GM21447 (cell line): ENCODE data around the gene DHRS4.
A peak's percentile ranks its signal among the peaks of the same experiment; 100 is the strongest.

Experiments used
- ATAC-seq: cut with Tn5 transposase; IDR thresholded peaks from one replicate; pipeline ENCODE4 v1.9.1; 2021; ENCODE audit not compliant: unreplicated experiment

Gene DHRS4

DNA sequence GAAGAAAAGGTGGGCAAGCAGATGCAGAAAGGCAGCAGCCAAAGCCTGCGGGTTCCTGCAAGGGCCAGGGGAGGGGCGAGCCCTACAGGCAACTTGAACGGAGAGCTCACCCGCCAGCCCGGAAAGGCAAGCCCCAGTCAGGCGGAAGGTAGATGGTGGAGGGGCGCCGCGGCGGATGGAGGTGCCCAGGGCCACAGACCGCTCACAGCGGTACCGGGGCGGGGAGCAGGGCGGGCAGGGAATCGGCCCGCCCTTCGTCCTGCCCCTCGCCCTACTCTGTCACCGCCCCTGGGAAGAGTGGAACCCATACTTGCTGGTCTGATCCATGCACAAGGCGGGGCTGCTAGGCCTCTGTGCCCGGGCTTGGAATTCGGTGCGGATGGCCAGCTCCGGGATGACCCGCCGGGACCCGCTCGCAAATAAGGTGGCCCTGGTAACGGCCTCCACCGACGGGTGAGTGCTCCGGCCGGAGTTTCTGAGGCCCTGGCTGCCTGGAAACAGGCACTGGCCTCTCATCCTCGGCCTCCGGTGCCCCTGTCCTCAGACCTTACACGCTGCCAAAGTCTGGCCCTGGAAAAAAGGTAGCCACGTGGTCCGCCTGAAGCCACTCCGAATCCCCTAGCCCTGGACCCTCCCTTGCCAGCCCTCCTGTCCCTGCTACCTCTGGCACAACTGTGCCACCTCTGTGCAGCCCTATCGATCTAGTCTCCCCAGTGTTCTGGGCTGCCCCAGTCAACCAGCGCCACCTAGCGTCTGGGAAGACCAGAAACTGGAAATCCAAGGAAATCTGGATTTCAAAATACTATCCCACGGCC, at the start of gene DHRS4:
Gene DHRS4 (plus strand): TSS at position 307 of the 815 bp plus-strand sequence. CDS start 19 bp downstream, at position 326.
- ATAC-seq: peak; percentile 93

DNA sequence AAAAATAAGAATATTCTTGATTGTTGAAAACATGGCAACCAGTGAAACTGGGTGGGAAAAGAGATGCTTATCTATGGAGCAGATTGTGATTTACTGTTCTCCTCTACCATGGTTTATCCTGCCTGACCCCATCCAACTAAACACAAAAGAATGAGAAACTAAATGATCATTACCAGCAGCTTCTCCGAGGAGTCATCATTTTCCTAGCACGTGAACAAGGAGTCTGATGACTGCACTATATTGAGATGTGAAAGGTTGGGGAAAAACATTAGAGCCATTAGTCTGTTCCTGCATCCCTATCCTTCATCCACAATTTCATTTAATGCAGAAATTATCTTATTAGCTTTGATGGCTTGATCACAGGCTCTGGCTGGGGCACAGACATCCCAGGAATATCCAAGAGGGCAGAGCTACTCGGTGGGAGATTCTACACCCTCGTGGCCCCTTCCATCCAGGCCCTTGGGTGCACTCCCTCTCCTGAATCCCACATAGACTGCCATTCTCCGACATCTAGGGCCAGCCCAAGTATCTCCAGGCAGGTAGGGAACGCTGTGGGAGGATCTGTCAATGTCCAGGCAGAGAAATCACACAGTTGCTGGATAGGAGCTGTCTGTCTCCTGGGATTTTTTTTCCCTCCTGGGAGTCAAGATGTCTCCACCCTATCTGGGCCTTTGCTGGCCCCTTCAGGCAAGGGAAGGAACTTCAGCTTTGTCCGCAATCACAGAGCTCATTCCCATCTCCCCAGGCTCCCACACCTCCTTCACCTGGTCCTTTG, 43.3 kb upstream of the DHRS4 start:
- ATAC-seq: no peak

DNA sequence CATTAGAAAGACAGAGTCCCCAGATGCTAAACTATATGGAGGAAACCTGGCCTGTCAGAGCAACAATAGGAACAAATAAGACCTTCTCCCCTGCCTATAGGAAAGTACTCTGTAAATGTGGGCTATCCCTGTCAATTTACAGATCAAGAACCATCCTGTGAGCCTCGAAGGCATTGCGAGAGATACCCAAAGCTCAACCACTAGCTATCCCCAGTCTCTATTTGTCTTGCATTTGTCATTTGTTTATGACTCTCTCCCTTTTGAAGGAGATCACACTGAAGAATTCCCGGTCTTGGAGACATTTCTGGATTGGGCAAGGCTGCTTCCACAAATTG, 42.7 kb upstream of the DHRS4 start:
- no peak for ATAC-seq

DNA sequence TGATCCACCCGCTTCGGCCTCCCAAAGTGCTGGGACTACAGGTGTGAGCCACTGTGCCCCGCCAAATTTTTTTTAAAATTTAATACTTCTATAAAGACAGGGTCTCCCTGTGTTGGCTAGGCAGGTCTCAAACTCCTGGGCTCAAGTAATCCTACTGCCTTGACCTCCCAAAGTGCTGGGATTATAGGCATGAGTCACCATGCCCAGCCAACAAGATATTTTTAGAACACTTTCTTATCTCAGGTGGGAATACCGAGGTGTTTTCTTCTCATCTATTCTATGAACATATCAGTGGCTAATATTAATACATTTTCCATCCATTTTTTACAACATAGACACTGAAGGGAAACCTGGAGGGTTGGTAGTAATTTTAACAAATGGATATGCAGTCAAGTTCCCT, 38.0 kb upstream of the DHRS4 start:
- ATAC-seq: no peak

DNA sequence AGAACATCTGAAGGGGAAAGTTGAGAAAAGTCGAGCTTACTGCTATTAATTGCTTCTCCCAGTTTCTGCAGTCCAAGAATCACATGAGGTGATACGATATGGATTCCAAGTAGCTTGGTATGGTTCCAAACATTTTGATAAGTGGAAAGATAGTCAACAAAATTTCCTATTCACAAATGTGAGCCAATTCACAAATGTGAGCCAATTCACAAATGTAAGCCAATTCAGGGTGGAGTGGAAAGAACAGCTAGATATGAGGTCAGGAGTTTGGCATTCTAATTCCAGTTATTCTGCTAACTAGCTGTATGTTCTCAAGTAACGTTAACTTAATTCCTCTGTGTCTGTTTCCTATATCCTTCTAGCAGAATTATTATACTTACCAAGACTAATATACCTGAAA, 37.6 kb upstream of the DHRS4 start:
- no peak for ATAC-seq

- no peak for ATAC-seq
Measured at GRCh38 chr14:23916446-23916845, 37.1 kb upstream of the DHRS4 start.

- ATAC-seq: no peak
Measured at GRCh38 chr14:23922545-23922944, 31.0 kb upstream of the DHRS4 start.

GRCh38 chr14:23925523-23926075, 28.0 kb upstream of the DHRS4 start:
- no peak for ATAC-seq

DNA sequence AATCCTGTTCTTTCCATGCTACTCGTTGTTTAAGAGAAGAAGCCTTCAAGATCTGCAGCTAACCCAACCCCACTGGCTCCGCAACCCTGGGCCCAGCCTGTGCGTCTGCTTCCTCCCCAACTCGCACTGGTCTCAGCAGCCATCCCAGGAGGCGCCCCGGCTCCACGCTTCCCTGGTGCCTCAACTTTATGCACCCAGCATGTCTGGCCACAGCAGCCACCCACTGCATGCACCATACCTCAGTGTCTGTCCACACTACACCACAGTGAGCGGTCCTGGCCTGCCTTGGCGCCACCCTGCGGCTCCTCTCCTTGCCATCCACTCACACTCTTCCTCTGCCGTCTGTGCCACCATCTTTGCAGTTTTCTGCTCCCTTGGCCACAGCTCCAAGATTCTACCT, 27.0 kb upstream of the DHRS4 start:
- ATAC-seq: no peak

DNA sequence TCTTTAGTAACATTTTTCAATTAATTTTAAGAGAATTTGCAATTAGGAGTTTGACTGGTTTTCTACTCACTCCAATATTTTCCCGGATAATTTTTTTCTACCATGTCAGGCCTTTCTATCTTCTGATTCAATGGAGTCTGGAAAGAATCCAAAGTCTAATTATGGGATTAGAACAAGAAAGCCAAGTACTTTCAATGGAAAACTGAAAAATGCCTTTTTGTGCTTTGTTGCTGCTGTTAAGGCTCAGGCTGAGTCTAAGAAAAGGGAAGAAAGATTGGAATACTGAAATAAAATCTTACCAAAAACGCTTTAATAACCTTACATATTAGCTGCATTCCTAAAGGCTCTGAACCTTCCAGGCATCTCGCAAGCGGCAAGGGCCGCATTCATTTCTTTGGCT, 24.4 kb upstream of the DHRS4 start:
- ATAC-seq: no peak

DNA sequence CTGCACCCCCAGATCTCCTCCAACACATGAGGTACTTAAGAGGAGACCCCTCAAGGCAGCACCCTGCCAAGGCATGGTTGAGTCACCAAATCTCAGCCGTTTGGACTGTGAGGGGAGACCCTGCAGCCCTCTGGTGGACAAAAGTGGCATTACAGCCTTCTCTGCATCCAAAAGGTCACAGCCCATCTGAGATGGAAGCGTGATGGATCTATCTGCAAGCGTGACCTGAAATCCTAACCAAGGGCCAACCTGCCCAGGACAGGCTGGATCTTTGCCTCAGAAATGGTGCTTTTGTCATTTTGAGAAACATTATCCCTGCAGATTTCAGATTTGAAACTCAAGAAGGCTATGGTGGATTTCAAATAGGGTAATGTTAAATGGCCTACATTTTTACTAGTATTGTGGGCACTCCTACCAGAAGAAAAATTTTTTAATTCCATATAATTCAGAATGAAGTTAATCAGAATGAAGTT, 23.7 kb upstream of the DHRS4 start:
- ATAC-seq: no peak

DNA sequence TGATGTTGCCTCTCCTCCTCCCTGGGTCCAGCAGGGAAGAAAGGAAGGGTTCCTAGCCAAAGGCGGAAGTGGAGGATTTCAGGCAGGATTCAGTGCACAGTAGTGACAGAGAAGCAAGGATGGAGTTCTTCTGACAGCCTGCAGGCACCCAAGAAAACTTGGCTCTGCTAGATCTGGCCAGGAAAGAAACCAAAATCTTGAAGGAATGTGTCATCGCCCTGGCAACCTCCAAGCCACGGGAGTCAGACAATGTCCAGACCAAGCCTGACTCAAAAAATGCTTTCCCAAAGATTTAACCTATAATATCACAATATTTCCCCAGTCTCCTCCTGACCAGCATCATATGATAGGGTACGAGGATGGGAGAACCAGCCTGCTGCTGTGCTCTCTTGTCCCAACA, 22.8 kb upstream of the DHRS4 start:
- no peak for ATAC-seq

- ATAC-seq: no peak
Measured at GRCh38 chr14:23931721-23932289, 21.8 kb upstream of the DHRS4 start.

DNA sequence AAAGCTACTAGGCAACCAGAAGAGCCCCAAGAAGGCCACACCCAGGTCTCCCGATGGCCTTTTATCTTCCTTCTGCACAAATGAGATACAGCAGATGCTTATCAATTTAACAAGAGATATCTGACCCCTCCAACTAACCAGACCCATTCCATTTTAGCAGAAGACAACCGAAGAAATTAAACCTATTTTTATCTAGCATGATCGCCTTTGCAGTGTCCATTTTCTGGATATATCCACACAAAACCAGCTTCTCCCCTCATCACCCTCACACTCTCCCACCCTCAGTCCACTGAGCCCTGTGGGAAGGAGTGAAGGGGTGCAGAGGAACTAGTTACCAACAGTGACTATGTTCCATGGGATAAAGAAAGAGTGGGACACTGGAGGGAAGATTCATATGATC, 20.9 kb upstream of the DHRS4 start:
- no peak for ATAC-seq

DNA sequence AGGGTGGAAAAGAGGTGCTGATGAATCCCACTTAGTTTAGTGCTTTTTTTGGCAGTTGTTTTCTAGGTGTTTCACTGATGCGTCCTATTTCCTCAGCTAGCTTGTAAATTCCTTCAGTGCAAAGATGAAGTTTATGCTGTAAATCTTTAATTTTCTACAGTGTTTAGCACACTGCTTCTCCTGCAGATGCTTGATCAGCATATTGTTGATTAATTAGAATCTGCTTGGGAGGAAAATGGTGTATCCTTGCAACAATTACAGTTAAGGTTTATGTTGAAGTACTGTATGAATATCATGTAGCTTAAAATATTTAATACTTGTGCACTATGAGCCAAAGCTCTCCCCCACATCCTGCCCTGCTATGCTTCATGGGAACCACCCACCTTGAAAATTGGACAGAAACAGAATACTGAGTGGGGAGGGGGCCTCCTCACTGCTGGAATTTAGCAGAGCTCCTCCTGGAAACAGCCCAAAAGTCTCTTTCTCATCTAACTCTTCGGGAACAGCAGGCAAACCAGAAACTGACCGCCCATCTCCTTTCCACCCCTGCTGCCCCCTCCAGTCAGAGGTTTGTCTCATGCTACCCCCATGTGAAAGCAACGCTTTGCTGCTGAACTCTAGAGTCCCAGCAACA, 20.3 kb upstream of the DHRS4 start:
- ATAC-seq: no peak

DNA sequence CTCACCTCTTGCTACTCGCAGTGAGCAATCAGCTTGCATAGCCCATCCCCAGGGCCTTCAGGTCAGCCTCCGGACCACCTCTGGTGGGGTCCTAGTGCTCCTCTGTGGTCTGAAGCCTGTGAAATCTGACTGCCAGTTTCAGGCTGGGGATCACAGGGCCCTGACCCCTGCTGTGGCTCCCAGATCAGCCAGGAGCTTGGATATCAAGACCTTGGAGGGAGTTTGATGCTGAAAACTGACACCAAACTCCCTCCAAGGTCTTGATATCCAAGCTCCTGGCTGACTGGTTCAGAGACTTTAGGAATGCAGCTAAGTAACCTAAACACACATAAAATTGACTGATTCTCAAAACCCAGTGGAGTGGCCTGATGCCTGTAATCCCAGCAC, 19.8 kb upstream of the DHRS4 start:
- no peak for ATAC-seq

- no peak for ATAC-seq
Measured at GRCh38 chr14:23935158-23935557, 18.4 kb upstream of the DHRS4 start.

DNA sequence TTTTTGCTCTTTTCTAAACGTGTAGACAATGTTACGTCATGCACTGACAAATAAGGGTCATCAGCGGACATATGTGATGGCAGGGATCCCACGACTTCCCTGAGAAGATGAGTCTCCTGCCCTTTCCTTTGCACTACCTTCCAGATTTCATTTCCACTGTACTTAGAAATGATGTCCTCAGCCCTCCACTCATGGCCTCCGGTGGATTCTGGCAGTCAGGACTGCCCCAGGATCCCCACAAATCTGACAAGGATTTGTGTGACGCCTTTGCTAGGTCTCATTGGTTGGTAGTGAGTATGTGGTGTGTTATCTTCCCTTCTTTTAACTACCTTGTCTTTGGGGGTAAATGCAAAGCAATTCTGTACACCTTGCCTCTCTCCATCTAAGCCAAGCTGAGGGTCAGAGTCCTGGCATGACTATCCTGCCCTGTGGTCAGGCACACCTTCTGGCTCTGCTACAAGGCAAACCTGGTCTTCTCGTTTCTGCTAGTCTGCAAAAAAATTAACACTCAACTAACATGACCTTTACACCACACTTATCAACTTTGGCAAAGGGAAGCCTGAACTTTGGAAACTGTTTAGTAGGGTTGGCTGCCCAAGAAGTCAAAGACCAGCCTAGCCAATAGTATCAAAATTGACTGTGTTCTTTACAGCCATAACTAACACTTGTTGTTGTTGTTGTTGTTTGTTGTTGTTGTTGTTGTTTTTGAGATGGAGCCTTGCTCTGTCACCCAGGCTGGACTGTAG, 17.3 kb upstream of the DHRS4 start:
- ATAC-seq: no peak

DNA sequence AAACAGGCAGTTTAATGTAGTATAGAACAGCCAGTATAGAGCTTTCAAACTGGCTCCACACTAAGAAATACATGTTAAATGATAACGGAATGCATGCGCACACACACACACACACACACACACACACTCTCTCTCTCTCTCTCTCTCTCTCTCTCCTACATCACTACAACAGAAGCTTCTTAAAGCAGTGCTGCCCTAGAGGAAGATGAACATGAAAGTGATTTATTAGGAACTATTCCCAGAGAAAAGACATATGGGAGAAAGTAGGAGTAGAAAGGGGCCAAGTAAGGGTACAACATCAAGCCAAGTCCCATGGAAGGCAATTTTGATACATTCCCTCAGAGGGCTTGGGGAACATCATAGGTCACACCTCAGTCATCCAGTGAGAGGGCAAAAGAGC, 16.4 kb upstream of the DHRS4 start:
- ATAC-seq: no peak

DNA sequence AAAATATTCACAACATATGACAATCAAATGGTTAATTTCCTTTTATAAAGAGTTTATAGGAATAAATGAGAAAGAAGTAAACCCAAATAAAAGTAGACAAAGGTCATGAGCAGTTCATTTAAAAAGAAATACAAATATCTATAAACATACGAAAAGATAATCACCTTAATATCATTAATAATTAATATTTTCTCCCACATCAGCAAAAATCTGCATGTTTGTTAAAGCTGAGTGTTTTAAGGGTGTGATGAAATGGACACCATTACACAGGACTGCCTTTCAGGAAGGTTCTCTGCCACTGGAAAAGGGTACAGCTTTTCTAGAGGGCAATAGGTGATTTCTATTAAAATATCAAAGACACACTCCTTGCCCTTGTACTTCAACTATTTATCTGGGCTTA, 14.7 kb upstream of the DHRS4 start:
- no peak for ATAC-seq
